ENCODE measurements around the gene CTNND2. TPM values are rescaled to one million over a fixed set of nuclear protein-coding genes. Genes with fewer than 3 reads are reported as not detected.
"Not testable (repeated sequence)": the region's sequence is repeated elsewhere in the genome, so short reads cannot be mapped to it uniquely, and the experiment has no call there.

Gene CTNND2
- polyA plus RNA-seq, 2 donors: 0.09 TPM; not detected in 1

DNA sequence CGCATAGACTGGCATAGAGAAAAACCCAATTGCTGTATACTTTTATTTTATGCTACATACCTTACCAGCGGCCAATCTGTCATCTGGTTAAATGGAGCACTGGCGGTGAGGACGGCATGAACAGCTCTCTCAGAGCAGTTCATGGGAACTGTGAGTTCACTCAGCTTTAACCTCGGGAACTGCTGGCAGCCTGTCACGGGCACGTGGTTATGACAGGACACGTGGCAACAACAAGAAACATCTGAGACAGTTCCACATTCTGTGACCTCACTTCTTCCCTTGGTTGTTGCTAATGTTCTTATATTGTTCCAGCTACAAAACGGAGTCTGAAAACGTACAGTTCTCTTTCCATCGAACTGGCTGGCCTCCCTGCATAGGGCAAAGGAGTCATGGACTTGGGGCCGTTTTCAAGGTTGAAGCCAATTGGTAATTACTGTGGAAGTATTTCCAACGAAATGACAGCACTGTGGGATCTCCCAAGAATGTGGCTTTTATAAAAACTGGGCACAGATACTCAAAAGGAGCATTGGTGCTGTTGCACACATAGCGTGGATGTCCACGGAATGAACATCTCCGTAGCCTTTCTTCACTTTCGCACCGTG is 896.9 kb downstream of the CTNND2 start:
- no peaks in the 10 kb centered on the region for H3K27me3 ChIP-seq (ENCODE audit: control insufficient read depth in 1 of 2, insufficient read depth in 2 of 2, low read length in 2 of 2)
- no peaks in the 10 kb centered on the region for H3K36me3 ChIP-seq (ENCODE audit: control insufficient read depth in 2 of 2, insufficient read depth in 2 of 2, low read length in 1 of 2)
- H3K4me3 ChIP-seq (ENCODE audit: low read depth in 1 of 2, low read length in 2 of 2): no peak overlapping the region
- WGBS, 2 donors: 78% methylated on average over 18 of the region's 18 CpGs
- H3K27ac ChIP-seq (ENCODE audit: low read depth in 2 of 2, low read length in 1 of 2): no peak overlapping the region
- H3K9me3 ChIP-seq (ENCODE audit: control insufficient read depth in 2 of 2, insufficient read depth in 1 of 2, low read depth in 1 of 2, low read length in 1 of 2): no peaks in the 10 kb centered on the region
- H3K4me1 ChIP-seq (ENCODE audit: control insufficient read depth in 2 of 2, insufficient read depth in 2 of 2, low read length in 1 of 2): no peaks in the 10 kb centered on the region

DNA sequence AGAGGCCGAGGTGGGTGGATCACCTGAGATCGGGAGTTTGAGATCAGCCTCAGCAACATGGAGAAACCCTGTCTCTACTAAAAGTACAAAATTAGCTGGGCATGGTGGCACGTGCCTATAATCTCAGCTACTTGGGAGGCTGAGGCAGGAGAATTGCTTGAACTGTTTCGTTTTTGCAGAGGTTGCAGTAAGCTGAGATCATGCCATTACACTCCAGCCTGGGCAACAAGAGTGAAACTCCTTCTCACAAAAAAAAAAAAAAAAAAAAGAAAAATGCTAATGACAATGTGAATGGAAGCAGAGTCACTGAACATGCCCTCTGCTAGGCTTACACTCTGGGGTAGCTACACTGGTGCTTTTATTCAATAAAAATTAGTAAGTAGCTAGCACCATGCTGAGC is 899.7 kb downstream of the CTNND2 start:
- not testable (repeated sequence) for H3K27ac ChIP-seq (ENCODE audit: low read depth in 2 of 2, low read length in 1 of 2); H3K27me3 ChIP-seq (ENCODE audit: control insufficient read depth in 1 of 2, insufficient read depth in 2 of 2, low read length in 2 of 2); H3K4me3 ChIP-seq (ENCODE audit: low read depth in 1 of 2, low read length in 2 of 2); H3K9me3 ChIP-seq (ENCODE audit: control insufficient read depth in 2 of 2, insufficient read depth in 1 of 2, low read depth in 1 of 2, low read length in 1 of 2); H3K4me1 ChIP-seq (ENCODE audit: control insufficient read depth in 2 of 2, insufficient read depth in 2 of 2, low read length in 1 of 2); H3K36me3 ChIP-seq (ENCODE audit: control insufficient read depth in 2 of 2, insufficient read depth in 2 of 2, low read length in 1 of 2)
- 83 to 84% methylated on average over 4 of the region's 4 CpGs for WGBS, 2 donors

DNA sequence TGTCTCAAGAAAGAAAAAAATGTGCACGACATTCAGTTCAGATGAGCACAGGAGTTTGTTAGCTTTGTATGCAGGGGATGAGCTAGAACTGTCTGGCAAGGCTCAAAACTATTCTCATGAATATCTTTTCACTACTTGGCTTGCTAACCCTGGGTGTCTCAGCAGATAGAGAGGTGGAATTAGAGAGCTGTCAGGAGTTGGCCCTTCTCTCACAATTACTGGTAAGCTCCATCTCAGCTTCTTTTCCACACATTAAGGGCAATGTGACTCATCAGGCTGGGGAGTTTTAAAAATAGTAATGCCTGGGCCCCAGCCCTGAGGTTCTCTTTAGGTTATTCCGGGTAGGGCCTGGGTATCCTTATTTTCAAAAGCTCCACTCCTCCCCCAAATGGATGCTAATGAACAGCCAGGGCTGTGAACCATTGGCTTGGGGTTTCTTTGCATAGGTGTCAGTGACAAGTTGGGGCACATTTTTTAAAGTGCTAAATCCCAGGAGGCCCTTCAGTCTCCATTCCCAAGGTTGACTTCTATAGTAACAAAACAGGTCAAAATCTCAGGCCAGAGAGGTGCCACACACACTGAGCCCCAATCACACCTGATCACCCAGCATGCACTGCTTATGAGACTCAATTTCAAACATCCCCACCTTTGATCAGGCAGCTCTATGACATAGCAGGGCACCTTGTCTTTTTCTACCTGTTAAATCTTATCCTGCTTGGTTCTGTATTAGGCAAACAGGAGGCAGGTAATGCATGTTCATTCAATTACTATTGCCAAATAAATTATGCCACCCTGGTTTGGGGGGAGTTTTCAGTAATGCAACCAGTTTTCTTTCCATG is 903.5 kb downstream of the CTNND2 start:
- no peak overlapping the region for H3K4me3 ChIP-seq (ENCODE audit: low read depth in 1 of 2, low read length in 2 of 2)
- H3K4me1 ChIP-seq (ENCODE audit: control insufficient read depth in 2 of 2, insufficient read depth in 2 of 2, low read length in 1 of 2): no peaks in the 10 kb centered on the region
- WGBS, 2 donors: 49 to 71% methylated on average over 2 of the region's 2 CpGs
- H3K27me3 ChIP-seq (ENCODE audit: control insufficient read depth in 1 of 2, insufficient read depth in 2 of 2, low read length in 2 of 2): no peaks in the 10 kb centered on the region
- no peak overlapping the region for H3K27ac ChIP-seq (ENCODE audit: low read depth in 2 of 2, low read length in 1 of 2)
- H3K9me3 ChIP-seq (ENCODE audit: control insufficient read depth in 2 of 2, insufficient read depth in 1 of 2, low read depth in 1 of 2, low read length in 1 of 2): no peaks in the 10 kb centered on the region
- no peaks in the 10 kb centered on the region for H3K36me3 ChIP-seq (ENCODE audit: control insufficient read depth in 2 of 2, insufficient read depth in 2 of 2, low read length in 1 of 2)

DNA sequence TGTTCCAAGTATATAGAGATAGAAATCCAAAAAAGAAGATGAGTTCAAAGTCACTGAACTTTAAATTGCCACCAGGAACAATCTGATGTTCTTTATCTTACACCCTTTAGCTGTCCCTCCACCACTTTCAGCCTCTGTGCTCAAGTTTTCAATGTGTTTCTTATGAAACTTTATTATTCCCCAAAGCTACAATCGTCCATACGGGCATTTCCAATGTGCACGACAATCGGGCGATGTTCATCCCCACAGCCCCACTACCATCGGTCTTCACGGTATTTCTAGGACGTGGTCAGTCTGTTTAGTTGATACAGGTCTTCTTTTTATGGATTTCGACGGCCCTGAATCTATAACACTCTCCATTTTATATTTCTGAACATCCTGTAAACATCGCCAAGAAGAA is 904.5 kb downstream of the CTNND2 start:
- H3K4me3 ChIP-seq (ENCODE audit: low read depth in 1 of 2, low read length in 2 of 2): no peak overlapping the region
- no peaks in the 10 kb centered on the region for H3K9me3 ChIP-seq (ENCODE audit: control insufficient read depth in 2 of 2, insufficient read depth in 1 of 2, low read depth in 1 of 2, low read length in 1 of 2)
- H3K36me3 ChIP-seq (ENCODE audit: control insufficient read depth in 2 of 2, insufficient read depth in 2 of 2, low read length in 1 of 2): no peaks in the 10 kb centered on the region
- H3K27ac ChIP-seq (ENCODE audit: low read depth in 2 of 2, low read length in 1 of 2): no peak overlapping the region
- H3K4me1 ChIP-seq (ENCODE audit: control insufficient read depth in 2 of 2, insufficient read depth in 2 of 2, low read length in 1 of 2): no peaks in the 10 kb centered on the region
- no peaks in the 10 kb centered on the region for H3K27me3 ChIP-seq (ENCODE audit: control insufficient read depth in 1 of 2, insufficient read depth in 2 of 2, low read length in 2 of 2)
- 88 to 96% methylated on average over 11 of the region's 11 CpGs for WGBS, 2 donors

DNA sequence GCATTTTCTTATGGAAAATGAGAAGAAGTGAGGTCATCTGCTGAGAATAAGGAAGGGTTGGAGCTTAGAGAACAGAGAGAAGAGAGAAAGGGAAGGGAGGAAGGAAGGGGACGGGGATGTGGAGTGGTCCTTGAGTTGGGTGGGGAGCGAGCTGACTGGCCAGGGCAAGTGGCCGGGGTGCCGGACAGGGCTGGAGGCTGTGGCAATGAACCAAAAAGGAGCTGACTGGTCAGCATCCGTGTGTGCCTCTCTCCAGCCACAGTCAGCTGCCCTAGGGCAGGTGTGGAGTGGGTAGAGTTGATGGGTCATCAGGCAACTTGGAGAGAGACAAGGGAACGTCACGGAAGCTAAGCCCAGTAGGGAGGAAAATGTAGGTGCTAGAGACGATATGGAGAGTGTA is 908.4 kb downstream of the CTNND2 start:
- no peaks in the 10 kb centered on the region for H3K4me1 ChIP-seq (ENCODE audit: control insufficient read depth in 2 of 2, insufficient read depth in 2 of 2, low read length in 1 of 2)
- H3K4me3 ChIP-seq (ENCODE audit: low read depth in 1 of 2, low read length in 2 of 2): no peak overlapping the region
- 91 to 92% methylated on average over 8 of the region's 8 CpGs for WGBS, 2 donors

DNA sequence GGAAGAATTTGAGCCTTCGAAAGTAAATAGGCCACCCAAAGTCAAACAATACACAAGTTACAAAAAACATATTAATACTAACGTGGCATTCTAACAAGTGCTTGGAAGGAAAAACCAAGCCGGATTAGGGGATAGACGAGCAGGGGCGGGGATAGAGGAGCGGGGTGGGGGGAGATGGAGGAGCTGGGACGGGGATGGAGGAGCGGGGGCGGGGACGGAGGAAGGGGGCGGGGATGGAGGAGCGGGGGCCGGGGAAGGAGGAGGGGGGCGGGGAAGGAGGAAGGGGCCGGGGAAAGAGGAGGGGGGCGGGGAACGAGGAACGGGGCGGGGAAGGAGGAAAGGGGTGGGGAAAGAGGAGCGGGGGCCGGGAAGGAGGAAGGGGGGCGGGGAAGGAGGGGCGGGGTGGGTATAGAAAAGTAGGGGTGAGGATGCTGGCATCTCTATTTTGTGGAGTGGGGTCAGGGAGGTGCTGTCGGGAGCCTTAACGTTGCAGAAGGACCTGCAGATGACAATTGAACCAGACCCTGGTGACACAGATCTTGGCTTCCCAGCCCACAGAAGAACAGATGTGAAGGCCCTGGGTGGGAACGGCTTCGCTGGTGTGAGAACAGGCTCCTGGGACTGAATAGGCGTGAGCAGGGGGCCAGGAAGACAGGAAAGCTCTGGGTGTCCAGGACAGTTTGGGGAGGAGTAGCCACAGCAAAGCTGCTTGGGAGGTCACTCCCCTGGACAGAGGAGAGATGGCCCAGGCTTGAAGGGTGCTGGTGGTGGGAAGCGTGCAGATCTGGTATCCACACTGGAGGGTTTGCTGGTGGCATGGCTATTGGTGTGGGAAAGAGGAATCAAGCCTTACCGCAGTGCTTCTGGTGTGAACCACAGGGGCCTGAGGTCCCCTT is 909.9 kb downstream of the CTNND2 start:
- Histone ChIP-seq H3K9me3 (ENCODE audit: control insufficient read depth in 2 of 2, insufficient read depth in 1 of 2, low read depth in 1 of 2, low read length in 1 of 2) (peaks cover 0 to 3% of the 10 kb centered on the region in 2 donors), H3K27ac (ENCODE audit: low read depth in 2 of 2, low read length in 1 of 2) (no peak overlapping the region), H3K4me3 (ENCODE audit: low read depth in 1 of 2, low read length in 2 of 2) (no peak overlapping the region), H3K36me3 (ENCODE audit: control insufficient read depth in 2 of 2, insufficient read depth in 2 of 2, low read length in 1 of 2) (no peaks in the 10 kb centered on the region), H3K4me1 (ENCODE audit: control insufficient read depth in 2 of 2, insufficient read depth in 2 of 2, low read length in 1 of 2) (no peaks in the 10 kb centered on the region), H3K27me3 (ENCODE audit: control insufficient read depth in 1 of 2, insufficient read depth in 2 of 2, low read length in 2 of 2) (no peaks in the 10 kb centered on the region)
- WGBS, 2 donors: 66 to 70% methylated on average over 21 to 23 of the region's 30 CpGs

More for the DNA sequence above, 908.4 kb downstream of the CTNND2 start:
- Histone ChIP-seq H3K27ac (ENCODE audit: low read depth in 2 of 2, low read length in 1 of 2) (no peak overlapping the region), H3K27me3 (ENCODE audit: control insufficient read depth in 1 of 2, insufficient read depth in 2 of 2, low read length in 2 of 2) (no peaks in the 10 kb centered on the region), H3K36me3 (ENCODE audit: control insufficient read depth in 2 of 2, insufficient read depth in 2 of 2, low read length in 1 of 2) (no peaks in the 10 kb centered on the region), H3K9me3 (ENCODE audit: control insufficient read depth in 2 of 2, insufficient read depth in 1 of 2, low read depth in 1 of 2, low read length in 1 of 2) (peaks cover 0 to 3% of the 10 kb centered on the region in 2 donors)

DNA sequence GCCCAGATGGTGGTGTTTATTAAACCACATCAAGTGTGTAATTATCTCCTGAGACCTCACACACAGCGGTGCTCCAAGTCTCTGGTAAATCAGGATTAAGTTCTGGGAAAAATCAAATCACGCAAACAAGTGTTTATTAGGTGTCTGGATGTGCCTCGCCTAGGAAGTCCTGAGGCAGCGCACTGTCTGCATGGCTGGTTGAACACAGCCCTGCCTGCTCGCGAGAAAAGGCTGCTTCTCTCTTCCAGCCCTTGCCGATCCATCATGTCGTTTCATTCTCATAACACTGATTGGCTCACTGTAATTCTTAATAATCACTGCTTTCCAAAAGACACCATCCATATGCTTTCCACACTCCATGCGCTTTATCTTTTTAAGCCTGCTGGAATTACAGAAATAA is 913.6 kb downstream of the CTNND2 start:
- Histone ChIP-seq H3K4me3 (ENCODE audit: low read depth in 1 of 2, low read length in 2 of 2) (no peak overlapping the region), H3K4me1 (ENCODE audit: control insufficient read depth in 2 of 2, insufficient read depth in 2 of 2, low read length in 1 of 2) (no peaks in the 10 kb centered on the region), H3K9me3 (ENCODE audit: control insufficient read depth in 2 of 2, insufficient read depth in 1 of 2, low read depth in 1 of 2, low read length in 1 of 2) (peaks cover 0 to 3% of the 10 kb centered on the region in 2 donors), H3K27me3 (ENCODE audit: control insufficient read depth in 1 of 2, insufficient read depth in 2 of 2, low read length in 2 of 2) (no peaks in the 10 kb centered on the region), H3K27ac (ENCODE audit: low read depth in 2 of 2, low read length in 1 of 2) (no peak overlapping the region), H3K36me3 (ENCODE audit: control insufficient read depth in 2 of 2, insufficient read depth in 2 of 2, low read length in 1 of 2) (no peaks in the 10 kb centered on the region)
- 87 to 90% methylated on average over 9 of the region's 9 CpGs for WGBS, 2 donors

DNA sequence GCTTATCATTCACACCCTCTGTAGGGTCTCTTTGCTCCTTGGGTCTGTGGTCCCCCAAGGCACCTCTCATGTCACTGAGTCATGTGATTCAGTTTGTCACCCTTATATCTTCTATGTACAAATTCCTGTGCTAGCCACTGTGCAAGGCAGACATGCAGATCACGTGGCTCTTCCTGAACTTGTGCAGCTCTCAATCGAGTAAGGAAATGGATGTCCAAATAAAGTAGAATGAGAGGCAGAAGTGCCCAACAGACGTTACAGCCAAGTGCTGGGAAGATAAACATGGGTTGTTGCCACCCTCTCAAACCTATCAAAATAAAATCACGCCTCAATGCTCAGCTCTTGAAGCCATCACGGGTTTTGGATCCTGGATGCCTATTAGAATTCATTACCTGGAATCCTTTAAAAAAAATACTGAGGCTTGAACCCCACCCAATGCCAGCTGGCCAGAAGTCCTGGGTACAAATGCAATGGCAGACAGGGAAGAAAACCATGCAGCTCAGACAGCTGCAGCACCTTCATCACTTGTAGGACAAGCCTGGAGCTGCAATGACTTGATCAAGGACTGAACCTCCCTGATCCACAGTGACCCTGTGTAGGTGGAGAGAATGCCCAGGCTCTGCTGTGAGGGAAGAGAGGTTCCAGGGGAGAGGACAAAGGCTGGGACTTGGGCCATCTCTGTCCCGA is 914.5 kb downstream of the CTNND2 start:
- H3K36me3 ChIP-seq (ENCODE audit: control insufficient read depth in 2 of 2, insufficient read depth in 2 of 2, low read length in 1 of 2): no peaks in the 10 kb centered on the region
- peaks cover 0 to 3% of the 10 kb centered on the region in 2 donors for H3K9me3 ChIP-seq (ENCODE audit: control insufficient read depth in 2 of 2, insufficient read depth in 1 of 2, low read depth in 1 of 2, low read length in 1 of 2)
- WGBS, 2 donors: 58 to 63% methylated on average over 6 of the region's 6 CpGs
- H3K27ac ChIP-seq (ENCODE audit: low read depth in 2 of 2, low read length in 1 of 2): no peak overlapping the region
- H3K4me1 ChIP-seq (ENCODE audit: control insufficient read depth in 2 of 2, insufficient read depth in 2 of 2, low read length in 1 of 2): no peaks in the 10 kb centered on the region
- H3K27me3 ChIP-seq (ENCODE audit: control insufficient read depth in 1 of 2, insufficient read depth in 2 of 2, low read length in 2 of 2): no peaks in the 10 kb centered on the region
- no peak overlapping the region for H3K4me3 ChIP-seq (ENCODE audit: low read depth in 1 of 2, low read length in 2 of 2)

DNA sequence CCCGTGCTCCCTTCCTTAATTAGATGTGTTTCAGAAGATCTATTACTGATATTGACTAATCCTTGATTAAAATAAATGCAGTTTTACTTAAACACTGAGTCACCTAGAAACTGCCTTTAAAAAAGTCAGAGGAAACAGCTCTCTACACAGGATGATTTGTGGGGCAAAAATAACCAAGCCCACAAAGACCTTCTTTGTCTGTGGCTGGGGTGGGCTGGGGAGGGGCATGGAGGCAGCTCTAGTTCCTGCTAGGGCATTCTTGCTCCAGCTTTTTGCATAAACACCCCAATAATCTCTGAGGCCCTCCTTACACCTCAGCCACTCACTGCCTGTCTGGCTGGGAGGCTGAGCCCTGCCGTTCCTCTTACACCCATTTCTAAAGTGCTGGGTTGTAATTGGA is 915.6 kb downstream of the CTNND2 start:
- H3K4me1 ChIP-seq (ENCODE audit: control insufficient read depth in 2 of 2, insufficient read depth in 2 of 2, low read length in 1 of 2): no peaks in the 10 kb centered on the region
- peaks cover 0 to 3% of the 10 kb centered on the region in 2 donors for H3K9me3 ChIP-seq (ENCODE audit: control insufficient read depth in 2 of 2, insufficient read depth in 1 of 2, low read depth in 1 of 2, low read length in 1 of 2)
- WGBS, 2 donors: 34 to 44% methylated on average over 2 of the region's 2 CpGs
- H3K36me3 ChIP-seq (ENCODE audit: control insufficient read depth in 2 of 2, insufficient read depth in 2 of 2, low read length in 1 of 2): no peaks in the 10 kb centered on the region
- no peaks in the 10 kb centered on the region for H3K27me3 ChIP-seq (ENCODE audit: control insufficient read depth in 1 of 2, insufficient read depth in 2 of 2, low read length in 2 of 2)
- H3K27ac ChIP-seq (ENCODE audit: low read depth in 2 of 2, low read length in 1 of 2): no peak overlapping the region
- H3K4me3 ChIP-seq (ENCODE audit: low read depth in 1 of 2, low read length in 2 of 2): no peak overlapping the region
